Stimulated activated CD8-positive, alpha-beta memory T cell treated with anti-CD3 and anti-CD28 coated beads, Interleukin-7, amount 100 ng/mL, for 1 hour (primary cell): ENCODE results near the gene KMT2C.

Source experiments
- DNase-seq, 2 donors: peaks; one replicate each; pipeline ENCODE4 v3.0.0-alpha.2; 2020; ENCODE audit warnings: low read depth in 2 of 2

KMT2C gene

DNA sequence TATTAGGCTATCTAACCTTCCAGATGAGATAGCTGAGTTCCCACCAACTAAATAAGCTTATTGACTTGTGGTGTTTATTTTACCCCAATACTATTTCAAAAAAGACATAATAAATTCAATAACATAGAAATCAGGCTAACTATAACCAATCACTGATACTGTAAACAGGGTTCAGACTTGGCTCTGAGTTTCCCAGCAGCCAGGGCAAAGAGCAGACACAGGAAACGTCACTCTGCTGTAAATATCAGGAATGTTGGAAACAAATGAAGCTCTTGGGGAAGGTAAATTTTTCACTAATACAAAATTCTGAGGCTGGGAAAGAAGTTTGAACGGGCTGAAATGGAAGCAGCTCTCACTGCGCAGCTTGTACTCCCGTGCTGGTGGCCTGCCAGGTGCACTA, 295.7 kb downstream of the KMT2C start:
- DNase-seq: no peak

GRCh38 chr7:152137476-152138025, 298.3 kb downstream of the KMT2C start:
- DNase-seq: no peak

- no peak for DNase-seq
These were observed 299.1 kb downstream of the KMT2C start for GRCh38 chr7:152136686-152137085.

GRCh38 chr7:152133804-152134203, 302.0 kb downstream of the KMT2C start:
- DNase-seq: no peak

DNA sequence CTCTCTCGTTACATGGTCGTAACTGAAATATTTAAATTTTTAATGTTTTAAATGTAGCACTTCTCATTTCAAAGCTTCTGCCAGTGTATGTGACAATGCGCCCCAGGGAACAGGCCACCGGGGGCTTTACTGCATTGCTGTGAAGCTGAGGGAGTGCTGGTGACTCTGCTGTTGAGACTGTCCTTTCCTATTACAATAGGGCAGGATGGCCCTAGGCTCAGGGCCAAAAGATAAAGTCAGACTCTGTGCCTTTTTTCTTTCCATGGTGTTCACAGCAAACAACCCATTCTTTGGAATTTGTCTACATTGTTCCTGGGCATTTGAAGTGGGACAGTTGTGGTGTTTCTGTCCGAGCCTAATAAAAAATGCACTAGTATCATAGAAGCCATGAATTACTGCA, 303.0 kb downstream of the KMT2C start:
- DNase-seq: no peak

DNA sequence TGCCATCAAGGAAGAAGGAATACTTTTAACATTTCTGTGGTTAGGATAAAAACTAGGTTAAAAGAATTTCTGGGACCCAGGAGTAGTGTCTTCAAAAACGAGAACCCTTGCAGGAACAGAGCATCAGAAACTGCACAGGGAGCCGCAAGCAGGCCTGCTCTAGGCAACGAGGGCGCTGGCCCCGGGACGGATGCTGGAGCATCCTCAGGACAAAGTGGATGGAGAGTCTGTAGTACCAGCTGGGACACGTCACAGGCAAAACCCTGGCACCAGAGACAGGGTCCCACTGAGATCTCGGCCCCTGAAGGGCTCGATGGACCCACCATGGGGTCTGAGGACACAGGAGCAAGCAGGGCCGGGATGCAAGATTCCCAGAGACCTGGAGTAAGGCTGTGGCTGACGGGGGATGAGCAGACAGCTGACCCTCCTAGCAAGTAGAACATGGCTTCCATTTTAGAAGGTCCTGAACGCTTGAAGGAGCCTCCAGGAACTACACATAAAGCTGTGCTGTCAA, 303.8 kb downstream of the KMT2C start:
- DNase-seq: no peak

- no peak for DNase-seq
These were observed 304.9 kb downstream of the KMT2C start for GRCh38 chr7:152130658-152131590.

DNA sequence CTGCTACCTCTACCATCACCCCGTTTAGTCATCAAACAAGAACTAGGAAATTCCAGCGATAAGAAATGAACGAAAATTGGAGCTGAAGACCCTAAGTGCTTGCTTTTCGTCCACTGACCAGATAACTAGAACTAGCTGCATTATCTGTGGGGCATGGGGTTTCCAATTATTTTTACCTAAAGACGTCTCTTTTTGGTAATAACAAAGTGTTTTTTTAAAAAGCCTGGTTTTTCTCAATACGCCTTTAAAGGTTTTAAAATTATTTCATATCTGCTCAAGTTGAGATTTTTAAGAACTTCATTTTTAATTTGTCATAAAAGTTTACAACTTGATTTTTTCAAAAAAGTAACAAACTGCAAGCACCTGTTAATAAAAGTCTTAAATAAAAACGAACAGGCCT, 306.1 kb downstream of the KMT2C start:
- no peak for DNase-seq

DNA sequence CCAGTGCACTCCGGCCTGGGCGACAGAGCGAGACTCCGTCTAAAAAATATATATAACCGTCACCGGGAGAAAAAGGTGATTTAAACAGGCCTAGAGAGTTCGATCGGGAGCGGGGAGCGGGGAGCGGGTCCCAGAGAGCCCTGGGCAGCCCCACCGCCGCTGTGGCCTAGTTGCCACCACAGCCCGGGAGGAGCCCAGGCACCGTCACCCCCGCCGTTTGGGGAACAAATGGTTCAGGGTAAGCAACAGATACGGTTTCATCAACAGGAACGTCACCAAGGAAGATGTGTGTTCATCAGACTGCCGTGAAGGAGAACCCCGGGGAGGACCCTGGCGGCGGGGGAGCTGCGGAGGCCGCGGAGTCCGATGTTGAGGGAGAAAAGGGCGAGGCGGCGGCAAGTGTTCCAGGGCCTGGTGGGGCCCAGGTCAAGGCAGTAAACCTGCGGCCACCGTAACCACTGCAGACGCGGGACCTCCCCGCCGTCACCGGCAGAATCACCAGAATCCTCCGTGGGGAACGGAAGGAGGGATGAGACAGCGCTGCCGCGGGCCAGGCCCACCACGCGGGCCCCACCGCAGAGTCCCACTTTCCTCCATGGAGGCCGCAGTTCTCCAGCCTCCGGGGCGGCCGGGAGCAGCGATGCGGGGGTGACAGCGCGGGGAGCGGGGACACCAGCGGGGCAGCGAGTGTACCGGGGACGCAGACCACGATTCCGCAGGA, 306.9 kb downstream of the KMT2C start:
- no peak for DNase-seq

DNA sequence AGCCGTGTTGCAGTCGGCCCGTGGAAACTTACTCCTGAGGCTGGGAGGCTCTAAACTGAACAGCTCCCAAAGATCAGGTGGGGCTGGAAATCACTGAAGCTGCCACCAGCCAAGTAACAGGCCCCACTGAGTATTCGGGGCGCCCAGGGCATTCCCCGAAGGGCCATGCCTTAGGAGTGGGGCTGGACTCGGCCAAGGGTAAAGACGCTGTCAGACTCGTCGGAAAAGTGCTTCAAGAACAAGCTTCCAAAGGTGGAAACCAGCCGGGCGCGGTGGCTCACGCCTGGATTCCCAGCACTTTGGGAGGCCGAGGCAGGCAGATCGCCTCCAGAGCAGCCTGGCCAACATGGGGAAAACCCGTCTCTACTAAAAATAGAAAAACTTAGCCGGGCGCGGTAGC, 307.6 kb downstream of the KMT2C start:
- no peak for DNase-seq

- no peak for DNase-seq
These were observed 308.6 kb downstream of the KMT2C start for GRCh38 chr7:152127229-152127628.

- DNase-seq: no peak
These were observed 309.1 kb downstream of the KMT2C start for GRCh38 chr7:152126741-152127140.

- DNase-seq: no peak
These were observed 313.3 kb downstream of the KMT2C start for GRCh38 chr7:152122540-152122939.

GRCh38 chr7:152121432-152121831, 314.4 kb downstream of the KMT2C start:
- no peak for DNase-seq

DNA sequence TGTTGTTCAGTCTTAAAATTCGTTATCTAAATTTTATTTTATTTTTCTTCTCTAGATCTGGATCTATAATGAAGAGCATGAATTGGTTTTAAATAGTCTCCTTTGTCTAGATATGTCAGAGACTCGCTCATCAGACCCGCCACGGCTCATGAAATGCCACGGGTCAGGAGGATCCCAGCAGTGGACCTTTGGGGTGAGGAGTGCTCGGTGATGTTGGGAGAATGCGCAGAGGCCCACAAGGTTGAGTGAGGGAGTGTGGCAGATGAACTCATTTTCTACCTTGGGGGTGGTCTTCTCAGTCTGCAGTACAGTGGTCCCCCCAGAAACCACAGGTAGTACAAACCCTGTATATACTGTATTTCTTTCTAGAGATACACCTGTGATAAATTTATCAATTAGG, 315.0 kb downstream of the KMT2C start:
- no peak for DNase-seq

GRCh38 chr7:152120210-152120609, 315.6 kb downstream of the KMT2C start:
- DNase-seq: no peak

DNA sequence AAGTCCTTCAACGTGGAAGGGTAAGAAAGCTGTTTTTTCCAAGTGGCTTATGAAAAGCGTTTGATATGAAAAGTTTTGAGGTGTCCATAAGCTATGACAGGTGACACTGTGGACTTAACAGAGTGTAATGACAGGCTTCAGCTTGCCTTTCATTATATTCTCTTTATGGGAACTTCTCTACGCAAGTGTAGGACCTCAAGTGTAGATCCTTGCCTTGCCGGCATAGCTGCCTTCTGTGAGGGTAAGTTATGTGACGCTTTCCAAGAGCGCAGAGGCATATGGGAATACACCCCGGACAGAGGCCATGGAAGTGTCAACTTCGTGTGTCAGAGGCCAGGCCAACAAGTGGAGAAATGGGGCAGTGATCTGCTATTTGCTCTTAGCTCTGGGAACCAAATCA, 318.4 kb downstream of the KMT2C start:
- DNase-seq: no peak

DNA sequence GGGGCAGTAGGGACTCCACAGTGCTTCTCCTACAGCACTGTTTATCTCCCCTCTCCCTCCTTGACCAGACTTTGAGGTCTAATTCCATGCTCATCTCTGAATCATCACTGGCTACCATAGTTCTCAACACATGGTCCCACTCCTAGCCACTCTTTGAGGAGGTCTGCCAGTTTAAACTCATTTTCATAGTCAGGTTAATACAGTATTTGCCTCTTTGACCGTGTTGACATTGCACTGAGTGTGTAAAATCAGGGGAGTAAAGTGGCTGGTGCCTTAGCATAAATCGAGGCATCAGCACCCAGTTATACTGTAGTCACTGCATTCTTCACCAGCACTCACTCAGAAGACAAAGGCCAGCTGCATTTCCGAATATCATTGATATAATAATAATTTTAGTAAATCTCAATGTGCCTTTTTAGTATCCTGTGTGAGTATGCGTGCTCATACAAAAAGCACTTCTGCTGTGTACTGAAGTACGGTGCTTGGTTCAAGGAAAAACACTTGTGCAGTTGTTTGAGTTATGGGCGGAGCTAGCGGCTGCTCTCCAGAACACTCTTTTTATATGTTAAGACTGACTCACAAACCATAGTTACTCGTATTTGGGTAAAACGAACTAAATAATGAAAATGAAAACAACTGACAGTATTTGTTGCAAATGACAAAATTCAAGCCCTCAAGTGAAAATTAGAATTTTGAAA, 320.6 kb downstream of the KMT2C start:
- DNase-seq: no peak

DNA sequence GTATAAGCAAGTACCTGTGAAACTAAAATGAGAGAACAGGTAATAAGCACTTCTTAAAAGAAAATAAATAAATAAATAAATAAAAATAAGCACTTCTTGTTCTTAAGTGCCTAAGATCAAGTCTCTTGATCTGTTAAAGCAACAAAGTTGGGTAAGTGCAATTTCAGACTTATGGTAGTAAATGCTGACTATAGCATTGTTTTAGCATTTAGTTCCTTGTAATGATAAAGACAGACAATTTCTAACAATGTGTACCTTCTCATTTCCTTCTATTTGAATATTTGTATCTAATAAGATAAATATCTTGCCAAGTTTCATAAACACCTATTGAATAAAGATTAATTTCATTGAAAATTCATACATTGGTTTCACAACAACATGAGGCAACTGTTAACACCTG, 323.0 kb downstream of the KMT2C start:
- DNase-seq: no peak

DNA sequence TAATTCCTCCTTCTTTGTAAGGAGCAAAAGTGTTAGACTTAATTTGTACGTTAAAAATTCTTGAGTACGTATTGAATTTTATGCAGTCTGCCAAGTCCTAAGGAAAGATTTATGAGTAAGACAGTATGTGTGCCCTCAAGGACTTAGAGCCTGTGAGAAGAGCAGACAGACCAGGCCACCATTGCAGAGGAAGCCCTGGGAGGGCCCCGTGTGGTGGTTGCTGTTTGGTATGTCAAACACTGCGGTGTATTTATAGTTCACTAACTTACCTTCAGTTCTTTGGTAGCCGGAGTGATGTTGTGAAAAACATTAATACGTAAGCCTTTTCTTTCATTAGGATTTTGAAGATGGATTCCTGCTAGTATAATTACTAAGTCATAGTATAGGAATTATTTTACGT, 327.4 kb downstream of the KMT2C start:
- DNase-seq: no peak

GRCh38 chr7:152107945-152108344, 327.9 kb downstream of the KMT2C start:
- no peak for DNase-seq

DNA sequence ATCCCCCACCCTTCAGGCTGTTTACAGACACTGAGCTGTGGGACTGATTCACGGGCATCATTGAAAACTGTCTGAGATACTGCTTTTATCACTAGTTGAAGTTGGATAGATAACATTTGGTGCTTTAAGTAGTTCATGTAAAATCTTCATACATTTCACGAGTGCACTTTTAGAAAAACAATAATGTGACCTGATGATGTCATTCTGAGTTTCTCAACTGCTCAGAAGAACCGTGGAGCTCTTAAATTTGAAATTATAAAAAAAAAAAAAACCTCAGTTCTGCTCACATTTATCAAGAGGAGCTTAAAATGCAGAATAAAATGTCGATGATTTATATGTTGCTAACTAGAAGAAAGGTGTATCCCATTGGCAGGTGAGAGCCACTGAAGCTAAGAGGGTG, 328.8 kb downstream of the KMT2C start:
- DNase-seq: no peak
